Nephron progenitor cell (in vitro differentiated cells): ENCODE measurements around the gene IKBIP.
"Not testable (repeated sequence)": the region's sequence is repeated elsewhere in the genome, so short reads cannot be mapped to it uniquely, and the experiment has no call there.

Experiments
- DNase-seq: peaks from one replicate; pipeline ENCODE4 v3.0.0; 2021
- H3K27ac Mint-ChIP-seq: 2 replicates; pipeline ENCODE4 v1.8.0; 2021; ENCODE audit warnings: mild to moderate bottlenecking, moderate library complexity, mixed read lengths
- H3K27me3 Mint-ChIP-seq: 2 replicates; pipeline ENCODE4 v1.8.0; 2021; ENCODE audit warnings: mild to moderate bottlenecking, low read depth, mixed read lengths; ENCODE audit not compliant: poor library complexity
- H3K36me3 Mint-ChIP-seq: 2 replicates; pipeline ENCODE4 v1.8.0; 2021; ENCODE audit warnings: low read depth, mixed read lengths
- H3K4me1 Mint-ChIP-seq: 2 replicates; pipeline ENCODE4 v1.8.0; 2021; ENCODE audit warnings: mixed read lengths
- H3K4me3 Mint-ChIP-seq: 2 replicates; pipeline ENCODE4 v1.8.0; 2021; ENCODE audit warnings: mild to moderate bottlenecking, moderate library complexity, mixed read lengths
- H3K9me3 Mint-ChIP-seq: 2 replicates; pipeline ENCODE4 v1.8.0; 2021; ENCODE audit warnings: mild to moderate bottlenecking, moderate library complexity, mixed read lengths
- CTCF ChIP-seq: fragments of 200-600 bp; sonication (generic); IDR thresholded peaks from 2 replicates; pipeline ENCODE4 v1.5.0; 2021; ENCODE audit warnings: antibody characterized with exemption

IKBIP gene

GRCh38 chr12:98644433-98644711, 216 bp downstream of the IKBIP start:
- TF ChIP-seq CTCF = no peak
- H3K9me3 Mint-ChIP-seq = peaks cover 6% of the 10 kb centered on the region
- peak overlapping the region; percentile 96 for H3K4me3 Mint-ChIP-seq
- peak overlapping the region; percentile 99 for H3K27ac Mint-ChIP-seq
- H3K27me3 Mint-ChIP-seq = no peaks in the 10 kb centered on the region
- H3K36me3 Mint-ChIP-seq = peaks cover 32% of the 10 kb centered on the region
- DNase-seq = no peak
- peaks cover 30% of the 10 kb centered on the region for H3K4me1 Mint-ChIP-seq

- not testable (repeated sequence) for H3K27me3 Mint-ChIP-seq, H3K27ac Mint-ChIP-seq, DNase-seq, H3K9me3 Mint-ChIP-seq
- Mint-ChIP-seq H3K36me3 (peaks cover 30% of the 10 kb centered on the region), H3K4me3 (peak overlapping the region; percentile 96), H3K4me1 (peaks cover 30% of the 10 kb centered on the region)
These were observed 1.8 kb downstream of the IKBIP start for GRCh38 chr12:98642801-98643200.

GRCh38 chr12:98639491-98639890, 5.1 kb downstream of the IKBIP start:
- Mint-ChIP-seq H3K36me3 (peaks cover 38% of the 10 kb centered on the region), H3K4me3 (no peak overlapping the region), H3K9me3 (peaks cover 6% of the 10 kb centered on the region), H3K27me3 (no peaks in the 10 kb centered on the region), H3K27ac (no peak overlapping the region), H3K4me1 (peaks cover 21% of the 10 kb centered on the region)
- no peak for DNase-seq
- no peak for TF ChIP-seq CTCF

GRCh38 chr12:98638009-98638408, 6.6 kb downstream of the IKBIP start:
- Mint-ChIP-seq H3K36me3 (peaks cover 49% of the 10 kb centered on the region), H3K27me3 (no peaks in the 10 kb centered on the region), H3K27ac (no peak overlapping the region), H3K9me3 (peaks cover 6% of the 10 kb centered on the region), H3K4me1 (peaks cover 12% of the 10 kb centered on the region), H3K4me3 (no peak overlapping the region)
- no peak for TF ChIP-seq CTCF
- no peak for DNase-seq

GRCh38 chr12:98637068-98637467, 7.5 kb downstream of the IKBIP start:
- TF ChIP-seq CTCF = no peak
- DNase-seq = no peak
- Mint-ChIP-seq H3K27me3 (no peaks in the 10 kb centered on the region), H3K27ac (no peak overlapping the region), H3K4me3 (no peak overlapping the region), H3K36me3 (peaks cover 58% of the 10 kb centered on the region), H3K4me1 (peaks cover 4% of the 10 kb centered on the region), H3K9me3 (peaks cover 6% of the 10 kb centered on the region)

GRCh38 chr12:98635657-98636323, 8.8 kb downstream of the IKBIP start:
- DNase-seq = no peak
- Mint-ChIP-seq H3K4me3 (no peak overlapping the region), H3K27ac (no peak overlapping the region), H3K4me1 (no peaks in the 10 kb centered on the region), H3K9me3 (peaks cover 3% of the 10 kb centered on the region), H3K36me3 (peaks cover 49% of the 10 kb centered on the region), H3K27me3 (no peaks in the 10 kb centered on the region)
- TF ChIP-seq CTCF = no peak
